HG02623 (cell line): ENCODE results near the gene UBE2D3.

ENCODE experiments used
- ATAC-seq: cut with Tn5 transposase; IDR thresholded peaks from one replicate; pipeline ENCODE4 v1.9.1; 2021; ENCODE audit warnings: moderate library complexity; ENCODE audit not compliant: unreplicated experiment

UBE2D3 gene

DNA sequence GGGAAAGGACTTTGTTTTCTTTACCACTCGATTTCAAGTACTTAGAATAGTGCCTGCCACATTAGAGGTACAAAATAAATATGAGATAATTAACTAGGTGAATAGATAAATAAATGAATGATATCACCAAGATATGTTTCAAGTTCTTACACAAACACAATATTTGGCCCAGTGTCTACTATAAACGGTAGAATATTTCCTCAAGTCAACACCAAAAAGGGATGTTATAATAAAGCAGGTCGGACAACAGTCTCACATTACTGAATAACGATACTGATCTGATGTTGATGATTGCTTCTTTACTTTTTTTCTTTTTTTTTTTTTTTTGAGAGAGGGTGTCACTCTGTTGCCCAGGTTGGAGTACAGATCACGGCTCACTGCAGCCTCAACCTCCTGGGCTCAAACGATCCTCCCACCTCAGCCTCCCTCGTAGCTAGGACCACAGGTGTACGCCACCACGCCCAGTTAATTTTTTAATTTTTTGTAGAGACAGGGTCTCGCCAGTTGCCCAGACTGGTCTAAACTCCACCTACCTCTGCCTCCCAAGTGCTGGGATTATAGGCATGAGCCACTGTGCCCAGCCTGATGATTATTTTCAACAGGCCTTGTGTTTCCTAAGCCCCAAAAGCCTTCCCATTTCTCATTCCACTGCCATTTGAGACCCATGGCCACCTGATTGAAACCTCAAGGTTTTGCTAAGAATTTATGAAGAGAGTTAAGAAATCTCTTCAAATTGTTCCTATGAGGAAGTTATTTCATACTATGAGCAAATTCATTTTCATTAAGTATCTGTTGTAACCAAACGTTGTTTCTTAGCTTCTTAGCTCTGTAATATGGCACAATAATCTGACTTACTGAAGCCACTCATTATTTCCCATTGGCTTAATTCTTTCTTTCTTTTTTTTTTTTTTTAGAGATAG is 68.8 kb downstream of the UBE2D3 start:
- ATAC-seq, result no peak

DNA sequence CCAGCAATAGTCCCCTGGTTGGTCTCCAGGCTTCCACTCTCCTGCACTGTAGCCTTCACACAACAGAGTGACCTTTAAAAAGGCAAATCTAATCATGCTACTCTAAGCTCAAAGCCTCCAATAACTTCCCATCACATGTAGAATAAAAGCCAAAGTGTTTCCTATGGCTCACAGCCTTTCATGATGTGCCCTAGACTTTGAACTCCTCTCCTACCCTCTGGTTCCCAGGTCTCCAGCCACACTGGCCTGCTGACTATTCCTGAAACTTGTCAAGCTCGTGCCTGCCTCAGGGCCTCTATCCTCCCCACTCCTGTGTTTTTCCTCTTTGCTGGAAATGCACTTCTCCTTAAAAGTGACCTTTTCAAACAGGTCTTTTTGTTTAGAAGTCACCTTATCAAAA is 69.7 kb downstream of the UBE2D3 start:
- ATAC-seq, result no peak

GRCh38 chr4:102754044-102754443 is 73.3 kb downstream of the UBE2D3 start:
- ATAC-seq, result no peak

DNA sequence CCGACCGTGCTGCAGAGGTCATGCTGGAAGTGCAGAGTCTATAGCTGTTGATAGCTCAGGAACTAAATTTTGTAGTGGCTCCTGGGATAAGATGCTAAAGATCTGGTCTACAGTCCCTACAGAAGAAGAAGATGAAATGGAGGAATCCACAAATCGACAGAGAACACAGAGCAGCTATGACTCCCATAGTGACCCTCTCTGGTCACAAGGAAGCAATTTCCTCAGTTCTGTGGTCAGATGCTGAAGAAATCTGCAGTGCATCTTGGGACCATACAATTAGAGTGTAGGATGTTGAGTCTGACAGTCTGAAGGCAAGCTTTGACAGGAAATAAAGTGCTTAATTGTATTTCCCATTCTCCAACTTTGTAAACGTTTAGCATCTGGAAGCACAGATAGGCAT is 75.4 kb downstream of the UBE2D3 start:
- no peak for ATAC-seq
